Activated CD8-positive, alpha-beta memory T cell treated with anti-CD3 and anti-CD28 coated beads, Interleukin-2, amount 50 U/mL, for 1 hour (primary cell): ENCODE measurements around the gene SNRNP40.
"Not testable (repeated sequence)": the region's sequence is repeated elsewhere in the genome, so short reads cannot be mapped to it uniquely, and the experiment has no call there.

ENCODE experiments used
- DNase-seq: peaks from one replicate; pipeline ENCODE4 v3.0.0-alpha.2; 2020; ENCODE audit errors: extremely low read depth

SNRNP40 gene

DNA sequence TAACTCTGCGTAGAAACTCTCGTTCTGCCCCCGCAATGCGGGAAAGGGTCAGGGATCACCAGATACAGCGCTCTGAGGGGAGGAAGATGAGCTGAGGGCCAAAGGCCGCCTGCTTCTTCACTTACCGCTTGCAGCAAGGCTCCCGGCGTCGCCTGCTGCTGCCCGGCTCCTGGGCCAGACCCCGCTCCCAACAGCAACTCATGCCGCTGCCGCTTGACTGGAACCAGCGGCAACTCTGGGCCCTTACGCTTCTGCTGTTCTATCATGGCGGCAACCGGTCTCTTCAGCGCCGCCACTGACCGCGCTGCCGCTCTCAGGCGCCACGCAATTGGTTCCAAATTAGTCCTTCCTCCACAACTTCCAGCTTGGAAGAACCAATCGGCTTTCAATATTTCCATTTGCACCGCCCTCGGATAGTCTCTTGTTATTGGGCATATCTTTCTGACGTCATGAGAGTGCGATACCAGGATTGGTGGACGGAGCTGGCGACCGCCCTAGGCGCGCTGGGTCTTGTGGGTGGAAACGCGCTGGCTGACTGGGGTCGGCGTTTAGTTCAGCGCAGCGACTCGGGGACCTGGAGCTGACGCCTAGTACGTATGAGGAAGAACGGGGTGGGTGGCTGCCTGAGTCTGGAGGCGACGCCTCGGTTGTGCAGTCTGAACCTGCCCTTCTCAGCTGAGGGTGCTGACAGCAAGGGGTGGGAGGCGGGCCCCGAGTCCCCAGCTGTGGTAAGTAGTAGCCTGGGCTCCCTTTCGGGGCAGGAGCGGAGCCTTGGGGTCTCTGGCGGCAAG lies at the start of gene SNRNP40, which contains the start of gene ZCCHC17:
Gene SNRNP40, minus strand, starts transcription at position 303 of the 791 bp plus-strand sequence. Its CDS starts 37 bp downstream, at position 266.
Gene ZCCHC17, plus strand, starts transcription at position 547 of the 791 bp plus-strand sequence. CDS start 13,067 bp downstream, outside the sequence.
- peak; percentile 90 for DNase-seq

DNA sequence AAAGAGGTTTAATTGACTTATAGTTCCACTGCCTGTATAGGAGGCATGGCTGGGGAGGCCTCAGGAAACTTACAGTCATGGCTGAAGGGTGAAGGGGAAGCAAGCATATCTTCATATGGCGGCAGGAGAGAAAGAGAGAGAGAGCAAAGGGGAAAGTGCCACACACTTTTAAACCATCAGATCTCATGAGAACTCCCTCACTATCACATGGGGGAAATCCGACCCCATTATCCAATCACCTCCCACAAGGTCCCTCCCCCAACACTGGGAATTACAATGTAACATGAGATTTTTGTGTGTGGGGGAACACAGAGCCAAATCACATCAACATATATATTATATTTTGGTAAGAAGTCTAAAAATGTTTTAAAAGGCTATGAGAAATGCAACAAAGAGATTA lies 49.0 kb upstream of the SNRNP40 start:
- no peak for DNase-seq

DNA sequence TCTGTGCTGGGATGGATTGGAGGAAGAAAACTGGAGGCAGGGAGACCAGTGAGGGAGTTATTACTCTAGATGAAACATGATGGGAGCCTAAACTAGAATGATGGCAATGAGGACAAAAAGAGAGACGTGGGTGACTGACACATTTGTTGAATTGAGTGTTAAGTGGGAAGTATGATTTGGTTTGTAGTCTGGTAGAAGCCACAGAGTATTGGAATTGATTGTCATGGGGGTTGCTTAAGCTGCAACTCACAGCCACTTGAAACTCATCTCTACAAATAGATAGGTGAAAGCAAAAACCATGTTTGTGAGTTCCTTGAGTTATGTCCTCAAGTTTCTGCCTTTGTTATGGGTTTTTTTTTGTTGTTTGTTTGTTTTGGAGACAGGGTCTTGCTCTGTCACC lies 47.9 kb upstream of the SNRNP40 start:
- DNase-seq, result no peak

DNA sequence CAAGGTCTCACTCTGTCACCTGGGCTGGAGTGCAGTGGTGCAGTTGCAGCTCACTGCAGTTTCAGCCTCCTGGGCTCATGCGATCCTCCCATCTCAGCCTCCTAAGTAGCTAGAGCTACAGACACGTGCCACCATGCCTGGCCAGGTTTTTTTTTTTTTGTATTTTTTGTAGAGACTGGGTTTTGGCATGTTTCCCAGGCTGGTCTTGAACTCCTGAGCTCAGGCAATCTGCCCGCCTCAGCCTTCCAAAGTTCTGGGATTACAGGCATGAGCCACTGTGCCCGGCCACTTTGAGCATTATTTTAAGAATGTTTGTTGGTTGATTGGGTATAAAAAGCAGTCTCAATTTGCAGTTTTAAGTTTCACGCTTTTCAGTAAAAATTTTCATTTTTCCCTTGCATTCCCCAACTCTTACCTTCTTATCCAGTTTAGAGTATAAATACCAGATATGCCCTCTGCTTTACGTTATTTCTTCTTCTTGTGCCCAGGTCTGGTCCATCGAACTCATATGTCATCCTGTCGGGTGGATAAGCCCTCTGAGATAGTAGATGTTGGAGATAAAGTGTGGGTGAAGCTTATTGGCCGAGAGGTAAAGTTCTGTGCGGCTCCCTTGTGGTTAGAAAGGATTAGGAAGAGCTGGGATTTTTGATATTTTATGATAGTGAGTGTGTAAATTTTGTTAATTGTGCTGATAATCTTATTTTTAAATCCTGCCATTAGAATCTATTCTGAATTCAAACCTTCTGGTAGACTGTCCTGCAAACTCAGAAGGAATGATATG lies 40.3 kb upstream of the SNRNP40 start:
- DNase-seq, result no peak

DNA sequence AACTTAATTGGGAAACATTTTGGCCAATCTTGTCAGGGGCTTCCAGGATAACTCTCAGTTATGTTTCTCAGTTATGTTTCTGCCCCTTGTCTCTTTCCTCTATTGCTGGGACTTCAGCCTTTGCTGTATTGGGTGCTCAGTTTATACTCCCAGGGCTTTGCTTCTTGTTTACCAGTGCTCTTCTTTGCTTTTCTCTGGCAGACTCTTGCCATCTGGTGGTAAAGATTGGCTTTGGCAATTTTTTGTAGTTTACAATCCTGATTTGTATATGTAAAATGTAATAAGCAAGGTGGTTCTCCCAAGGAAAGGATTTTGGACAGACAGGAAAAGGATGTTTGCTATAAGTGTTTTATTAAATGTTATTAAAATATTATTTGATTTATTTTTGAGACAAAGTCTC lies 38.4 kb upstream of the SNRNP40 start:
- DNase-seq, result no peak

DNA sequence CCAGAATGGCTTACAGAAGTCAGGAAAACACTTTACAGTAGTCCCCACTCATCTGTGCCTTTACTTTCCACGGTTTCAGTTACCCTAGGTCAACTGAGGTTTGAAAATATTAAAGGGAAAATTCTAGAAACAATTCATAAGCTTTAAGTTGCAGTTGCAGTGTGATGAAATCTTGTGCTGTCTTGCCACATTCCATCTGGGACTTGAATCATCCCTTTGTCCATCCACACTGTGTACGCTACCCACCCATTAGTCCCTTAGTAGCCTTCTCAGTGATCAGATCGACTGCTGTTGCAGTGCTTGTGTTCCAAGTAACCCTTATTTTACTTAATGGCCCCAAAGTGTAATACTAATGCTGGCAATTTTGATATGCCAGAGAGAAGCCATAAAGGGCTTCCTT lies 30.8 kb upstream of the SNRNP40 start:
- no peak for DNase-seq

DNA sequence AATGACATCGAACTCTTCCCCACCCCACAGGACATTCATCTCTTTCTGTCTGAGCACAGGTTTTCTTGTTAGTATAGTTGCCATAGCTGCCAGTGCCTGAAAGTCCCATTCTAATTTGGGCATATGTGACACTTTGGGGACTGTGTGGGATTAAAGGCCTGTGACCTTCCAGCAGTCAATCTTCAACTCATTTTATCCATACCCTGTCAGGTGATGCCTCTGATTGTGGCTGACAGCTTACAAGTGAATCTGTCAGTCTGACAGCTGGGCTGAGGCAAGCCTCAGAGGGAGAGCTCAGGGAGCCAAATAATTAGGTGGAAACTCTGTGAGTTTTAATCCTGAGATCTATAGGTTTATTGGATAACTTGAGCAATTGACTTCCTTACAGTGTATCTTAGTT lies 29.9 kb upstream of the SNRNP40 start:
- DNase-seq, result no peak

DNA sequence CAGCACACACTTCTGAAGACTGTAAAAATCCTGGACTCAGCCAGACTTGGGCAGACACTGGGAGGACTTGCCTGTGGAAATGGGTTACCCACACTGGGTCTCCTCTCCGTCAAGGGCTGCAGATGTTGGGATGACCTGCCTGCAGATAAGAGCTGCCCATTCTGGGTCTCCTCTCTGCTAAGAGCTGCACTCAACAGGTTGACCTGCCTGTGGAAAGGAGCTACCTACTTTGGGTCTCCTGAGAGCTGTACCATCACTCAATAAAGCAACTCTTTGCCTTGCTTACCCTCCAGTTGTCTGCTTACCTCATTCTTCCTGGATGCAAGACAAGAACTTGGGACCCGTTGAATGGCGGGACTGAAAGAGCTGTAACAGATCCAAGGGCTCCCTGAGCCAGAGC lies 28.4 kb upstream of the SNRNP40 start:
- no peak for DNase-seq

DNA sequence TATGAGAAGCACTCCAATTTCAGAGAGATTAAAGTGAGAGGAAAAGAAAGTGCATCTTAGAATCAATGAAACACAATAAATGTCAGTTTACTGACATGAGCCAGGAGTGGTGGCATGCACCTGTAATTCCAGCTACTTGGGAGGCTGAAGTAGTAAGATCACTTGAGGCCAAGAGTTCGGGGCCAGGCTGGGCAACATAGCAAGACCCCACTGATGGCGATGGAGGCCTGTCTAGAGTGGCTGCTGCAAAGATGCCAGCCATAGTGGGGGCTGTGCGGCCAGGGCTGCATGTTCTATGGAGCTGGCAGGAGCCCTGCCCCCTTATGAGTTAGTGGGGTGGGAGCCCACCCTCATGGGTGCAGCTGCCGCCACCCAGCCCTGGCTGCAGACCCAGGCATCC lies 27.5 kb upstream of the SNRNP40 start:
- DNase-seq, result no peak

DNA sequence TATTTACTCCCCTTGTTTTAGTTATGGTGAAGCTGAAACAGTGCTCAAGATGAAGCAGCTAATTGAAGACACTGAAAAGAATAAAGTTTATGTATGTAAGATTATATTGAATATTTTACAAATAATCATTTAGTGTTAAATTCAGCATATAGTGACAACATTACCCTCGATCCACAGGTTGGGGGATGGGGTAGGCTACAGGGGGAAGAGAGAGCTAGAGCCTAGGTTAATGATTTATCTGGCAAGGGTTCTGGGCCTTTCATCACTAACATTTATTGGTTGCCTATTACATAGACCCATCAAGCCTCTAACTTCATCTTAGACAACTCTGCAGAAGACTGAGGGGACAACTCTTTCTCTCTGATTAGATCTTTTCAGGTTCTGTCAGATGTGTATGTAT lies 21.6 kb upstream of the SNRNP40 start:
- DNase-seq, result no peak

DNA sequence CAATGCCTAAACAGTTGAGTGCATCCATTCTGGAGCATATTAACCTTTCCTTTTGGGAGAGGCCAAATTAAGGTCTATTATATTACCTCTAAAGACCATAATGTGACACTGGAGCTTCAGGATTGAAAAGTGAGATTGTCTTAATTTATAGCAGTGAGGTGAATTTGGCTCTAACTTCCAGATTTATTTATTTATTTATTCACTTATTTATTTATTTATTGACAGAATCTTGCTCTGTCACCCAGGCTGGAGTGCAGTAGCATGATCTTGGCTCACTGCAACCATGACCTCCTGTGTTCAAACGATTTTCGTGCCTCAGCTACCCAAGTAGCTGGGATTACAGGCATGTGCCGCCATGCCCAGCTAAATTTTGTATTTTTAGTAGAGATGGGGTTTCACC lies 19.3 kb upstream of the SNRNP40 start:
- DNase-seq, result no peak

DNA sequence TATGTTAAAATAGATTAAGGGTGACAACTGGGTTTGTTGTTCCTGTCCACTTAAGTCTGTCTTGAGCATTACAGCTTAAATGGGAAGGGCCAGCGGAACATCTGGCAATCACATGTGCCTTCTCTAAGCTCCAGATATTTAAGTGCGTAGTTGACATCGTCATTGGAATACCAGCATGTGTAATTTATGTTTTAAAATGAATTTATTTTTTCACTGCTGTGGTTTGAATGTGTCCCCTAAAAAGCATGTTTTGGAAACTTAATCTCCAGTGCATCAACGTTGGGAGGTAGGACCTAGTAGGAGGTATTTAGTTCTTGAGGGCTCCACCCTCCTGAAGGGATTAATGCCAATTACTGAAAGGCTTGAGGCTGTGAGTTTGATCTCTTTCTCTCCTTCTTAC lies 13.6 kb upstream of the SNRNP40 start:
- DNase-seq, result no peak

DNA sequence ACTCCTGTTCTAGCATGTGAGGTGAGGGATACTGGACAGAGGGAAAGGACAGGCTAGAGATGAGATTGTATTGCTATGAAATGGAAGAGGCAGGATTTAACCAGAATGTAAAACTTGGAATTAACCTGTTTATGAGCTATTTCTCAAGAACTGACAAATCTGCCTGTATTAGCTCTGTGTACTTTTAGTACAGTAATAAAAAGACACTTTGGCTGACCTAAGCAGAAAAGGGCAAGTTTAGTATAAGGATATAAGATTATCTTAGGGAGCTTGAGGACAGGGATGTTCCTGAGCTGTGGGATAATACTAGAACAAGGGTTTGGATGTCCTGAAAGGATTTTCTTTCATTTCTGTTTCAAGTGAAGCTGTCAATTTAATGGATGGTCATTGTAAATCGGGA lies 11.4 kb upstream of the SNRNP40 start:
- no peak for DNase-seq

DNA sequence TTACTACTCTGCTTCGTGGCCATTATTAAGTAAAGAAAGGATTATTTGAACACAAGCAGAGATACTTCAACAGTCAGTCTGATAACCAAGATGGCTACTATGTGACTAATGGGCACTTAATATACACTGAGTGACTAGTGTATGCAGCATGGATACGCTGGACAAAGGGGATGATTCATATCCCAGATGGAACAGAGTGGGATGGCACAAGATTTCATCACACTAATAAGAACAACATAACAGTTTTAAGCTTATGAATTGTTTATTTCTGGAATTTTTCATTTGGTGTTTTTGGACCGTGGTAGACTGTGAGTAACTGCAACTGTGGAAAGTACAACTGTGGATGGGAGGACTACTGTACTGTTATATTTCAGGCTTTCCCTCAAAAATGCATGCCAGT lies 9.7 kb upstream of the SNRNP40 start:
- DNase-seq, result no peak

DNA sequence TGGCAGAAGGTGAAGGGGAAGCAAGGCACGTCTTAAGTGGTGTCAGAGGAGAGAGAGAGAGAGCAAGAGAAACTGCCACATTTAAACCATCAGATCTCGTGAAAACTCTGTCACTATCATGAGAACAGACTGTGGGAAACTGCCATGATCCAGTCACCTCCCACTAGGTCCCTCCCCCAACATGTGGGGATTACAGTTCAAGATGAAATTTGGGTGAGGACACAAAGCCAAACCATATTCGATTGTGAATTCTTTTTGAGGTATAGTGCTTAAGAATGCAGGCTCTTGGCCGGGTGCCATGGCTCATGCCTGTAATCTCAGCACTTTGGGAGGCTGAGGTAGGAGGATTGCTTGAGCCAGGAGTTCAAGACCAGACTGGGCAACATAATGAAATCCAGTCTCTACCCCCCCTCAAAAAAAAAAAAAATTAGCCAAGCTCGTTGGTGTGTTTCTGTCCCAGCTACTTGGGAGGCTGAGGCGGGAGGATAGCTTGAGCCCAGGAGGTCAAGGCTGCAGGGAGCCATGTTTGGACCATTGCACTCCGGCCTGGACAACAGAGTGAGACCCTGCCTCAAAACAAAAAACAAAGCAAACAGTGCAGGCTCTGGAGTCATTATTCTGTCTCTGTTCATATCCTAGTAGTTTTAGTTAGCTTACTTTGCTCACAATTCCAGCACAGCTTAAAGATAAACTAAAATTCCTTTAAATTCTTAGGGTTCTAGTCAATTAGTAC lies 6.3 kb upstream of the SNRNP40 start:
- no peak for DNase-seq

DNA sequence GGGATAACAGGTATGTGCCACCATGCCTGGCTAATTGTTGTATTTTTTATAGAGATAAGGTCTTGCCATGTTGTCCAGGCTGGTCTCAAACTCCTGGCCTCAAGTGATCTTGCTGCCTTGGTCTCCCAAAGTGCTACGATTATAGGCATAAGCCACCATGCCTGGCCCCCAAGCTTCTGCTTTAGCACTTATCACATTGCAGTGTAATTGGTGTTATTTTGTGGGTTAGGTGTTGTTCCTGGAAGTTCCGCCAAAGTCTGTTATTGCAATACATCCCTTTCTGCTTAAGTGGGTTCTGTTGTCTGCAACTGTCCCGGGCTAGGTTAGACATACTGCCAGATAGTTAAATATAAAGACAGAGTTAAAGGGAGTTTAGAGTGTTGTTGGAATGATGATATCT lies 3.6 kb upstream of the SNRNP40 start:
- no peak for DNase-seq

DNA sequence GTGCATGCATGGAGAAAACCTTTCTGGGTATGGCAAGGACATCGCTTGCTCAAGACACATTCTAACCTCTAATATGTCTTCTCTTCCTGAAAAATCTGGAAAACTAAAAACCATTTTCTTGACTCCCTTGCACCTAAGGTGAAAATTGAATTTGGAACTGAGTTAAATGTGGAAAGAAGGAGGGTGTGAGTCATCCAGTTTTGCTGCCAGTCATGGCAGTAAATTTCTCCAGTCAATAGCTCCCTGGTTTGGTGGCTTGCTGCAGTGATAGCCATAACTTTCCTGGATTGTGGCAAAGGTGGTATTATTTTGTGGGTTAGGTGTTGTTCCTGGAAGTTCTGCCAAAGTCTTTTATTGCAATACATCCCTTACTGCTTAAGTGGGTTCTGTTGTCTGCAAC lies 2.8 kb upstream of the SNRNP40 start:
- no peak for DNase-seq

DNA sequence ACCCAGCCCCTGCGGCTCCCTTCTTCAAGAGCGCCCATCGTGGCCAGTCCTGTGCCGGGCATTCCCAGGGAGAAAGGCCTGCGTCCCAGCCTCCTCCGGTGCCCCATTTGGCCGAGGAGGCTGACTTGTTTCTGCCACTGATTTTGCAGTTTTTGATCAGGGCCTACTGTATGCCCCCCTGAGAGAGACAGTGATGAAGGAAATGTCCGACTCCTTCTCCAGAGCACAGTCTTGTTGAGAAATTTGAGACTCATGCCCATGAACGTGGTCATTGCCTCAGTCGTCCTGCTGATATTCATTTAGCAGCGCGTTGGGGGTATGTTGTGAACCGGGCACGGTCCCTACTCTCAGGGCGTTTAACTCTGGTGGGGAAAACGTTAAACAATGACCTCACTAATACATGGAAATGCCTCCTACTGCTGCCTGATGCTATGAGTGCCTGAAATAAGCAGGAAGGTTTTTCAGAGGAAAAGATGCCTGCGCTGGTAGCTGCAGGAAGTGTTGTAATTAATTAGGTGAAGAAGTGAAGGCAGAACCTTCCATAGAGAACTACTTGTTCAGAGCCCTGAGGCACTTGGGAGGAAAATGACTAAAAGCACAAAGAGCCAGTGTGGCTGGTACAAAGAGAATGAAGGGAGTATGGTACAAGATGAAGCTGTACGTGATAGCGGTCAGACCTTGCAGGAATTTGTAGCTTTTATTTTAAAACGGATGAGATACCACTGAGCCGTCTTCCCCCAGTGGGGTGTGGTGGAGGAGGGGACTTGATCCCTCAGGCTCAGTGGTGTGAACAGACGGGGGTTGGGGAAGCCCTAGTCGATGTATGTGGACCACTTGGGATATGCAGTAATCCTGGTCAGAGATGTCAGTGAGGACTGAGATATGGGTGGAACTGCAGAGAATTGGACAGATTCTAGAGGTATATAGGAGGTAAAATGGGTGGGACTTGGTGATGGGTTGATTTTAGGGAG lies 974 bp upstream of the SNRNP40 start:
- DNase-seq, result no peak

DNA sequence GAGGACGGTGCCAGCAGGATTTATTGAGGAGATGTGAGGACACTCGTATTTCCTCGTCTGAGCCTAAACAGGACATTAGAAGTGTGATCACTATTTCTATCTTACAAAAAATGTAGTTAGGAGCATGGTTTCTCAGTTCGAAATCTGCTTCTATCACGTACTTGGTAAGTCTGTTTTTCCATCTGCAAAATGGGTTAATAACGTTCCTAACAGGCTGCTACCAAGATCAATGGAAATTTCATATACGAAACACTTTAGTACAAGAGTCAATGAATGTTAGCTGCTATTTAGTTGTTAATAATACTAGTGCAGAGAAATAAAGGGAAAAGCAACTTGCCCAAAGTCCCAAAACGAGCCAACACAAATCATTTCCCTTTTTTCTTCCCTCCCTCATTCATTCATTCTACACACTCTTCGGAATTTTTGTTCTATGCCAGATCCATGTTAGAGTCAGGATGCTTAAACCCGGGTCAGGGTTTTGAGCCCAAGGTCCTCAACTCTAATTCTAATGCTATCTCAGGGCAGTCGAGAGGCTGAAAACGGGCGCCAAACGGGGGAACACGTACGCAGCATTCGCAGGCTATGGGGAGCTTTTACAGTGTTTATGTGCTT lies 608 bp downstream of the SNRNP40 start:
- no peak for DNase-seq

DNA sequence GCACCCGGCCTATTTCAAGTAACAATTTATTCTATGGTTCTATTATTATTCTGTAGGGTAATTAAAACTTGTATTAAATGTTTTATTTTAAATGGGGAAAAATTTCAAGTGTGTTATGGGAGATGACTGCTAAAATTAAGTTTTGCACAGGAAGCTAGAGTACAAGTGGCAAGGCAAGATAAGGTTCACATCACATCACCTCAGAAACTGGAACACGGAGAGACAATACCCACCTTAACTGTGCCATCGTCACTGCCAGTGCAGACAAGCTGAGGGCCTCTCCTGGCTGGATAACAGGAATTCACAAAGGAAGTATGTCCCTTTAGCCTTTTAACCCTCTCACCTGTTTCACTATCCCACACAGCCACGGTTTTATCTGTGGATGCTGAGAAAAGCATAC lies 7.6 kb downstream of the SNRNP40 start:
- DNase-seq, result no peak

DNA sequence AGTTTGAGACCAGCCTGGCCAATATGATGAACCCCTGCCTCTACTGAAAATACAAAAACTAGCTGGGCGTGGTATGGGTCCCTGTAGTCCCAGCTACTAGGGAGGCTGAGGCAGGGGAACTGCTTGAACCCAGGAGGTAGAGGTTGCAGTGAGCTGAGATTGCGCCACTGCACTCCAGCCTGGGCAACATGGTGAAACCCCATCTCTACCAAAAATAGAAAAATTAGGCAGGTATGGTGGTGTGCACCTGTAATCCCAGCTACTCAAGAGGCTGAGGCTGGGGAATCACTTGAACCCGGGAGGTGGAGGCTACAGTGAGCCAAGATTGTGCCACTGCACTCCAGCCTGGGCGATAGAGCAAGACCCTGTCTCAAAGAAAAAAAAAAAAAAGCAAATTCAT lies 8.8 kb downstream of the SNRNP40 start:
- DNase-seq, result not testable (repeated sequence)
